ENCODE results near the gene TSC22D4. TPM values are rescaled to one million over a fixed set of nuclear protein-coding genes. Genes with fewer than 3 reads are reported as not detected.

The TSC22D4 gene
- total and polyA plus RNA-seq, 2 experiments from 2014 or later: 14.6 to 24.9 TPM

GRCh38 chr7:100506356-100506923 lies 27.4 kb upstream of the TSC22D4 start:
- TF ChIP-seq ZNF114 (CRISPR knock-in tag; IDR thresholded peaks at IDR 0.05) (no peak), ZNF331 (CRISPR knock-in tag; IDR thresholded peaks at IDR 0.05; ENCODE audit: low read depth) (no peak), REST (IDR thresholded peaks at IDR 0.05; ENCODE audit: unreplicated experiment) (no peak), STAT1 (IDR thresholded peaks at IDR 0.05; ENCODE audit: unreplicated experiment) (no peak), NANOG (IDR thresholded peaks at IDR 0.05; ENCODE audit: borderline replicate concordance) (no peak)
- TF ChIP-seq, protein P1, sequence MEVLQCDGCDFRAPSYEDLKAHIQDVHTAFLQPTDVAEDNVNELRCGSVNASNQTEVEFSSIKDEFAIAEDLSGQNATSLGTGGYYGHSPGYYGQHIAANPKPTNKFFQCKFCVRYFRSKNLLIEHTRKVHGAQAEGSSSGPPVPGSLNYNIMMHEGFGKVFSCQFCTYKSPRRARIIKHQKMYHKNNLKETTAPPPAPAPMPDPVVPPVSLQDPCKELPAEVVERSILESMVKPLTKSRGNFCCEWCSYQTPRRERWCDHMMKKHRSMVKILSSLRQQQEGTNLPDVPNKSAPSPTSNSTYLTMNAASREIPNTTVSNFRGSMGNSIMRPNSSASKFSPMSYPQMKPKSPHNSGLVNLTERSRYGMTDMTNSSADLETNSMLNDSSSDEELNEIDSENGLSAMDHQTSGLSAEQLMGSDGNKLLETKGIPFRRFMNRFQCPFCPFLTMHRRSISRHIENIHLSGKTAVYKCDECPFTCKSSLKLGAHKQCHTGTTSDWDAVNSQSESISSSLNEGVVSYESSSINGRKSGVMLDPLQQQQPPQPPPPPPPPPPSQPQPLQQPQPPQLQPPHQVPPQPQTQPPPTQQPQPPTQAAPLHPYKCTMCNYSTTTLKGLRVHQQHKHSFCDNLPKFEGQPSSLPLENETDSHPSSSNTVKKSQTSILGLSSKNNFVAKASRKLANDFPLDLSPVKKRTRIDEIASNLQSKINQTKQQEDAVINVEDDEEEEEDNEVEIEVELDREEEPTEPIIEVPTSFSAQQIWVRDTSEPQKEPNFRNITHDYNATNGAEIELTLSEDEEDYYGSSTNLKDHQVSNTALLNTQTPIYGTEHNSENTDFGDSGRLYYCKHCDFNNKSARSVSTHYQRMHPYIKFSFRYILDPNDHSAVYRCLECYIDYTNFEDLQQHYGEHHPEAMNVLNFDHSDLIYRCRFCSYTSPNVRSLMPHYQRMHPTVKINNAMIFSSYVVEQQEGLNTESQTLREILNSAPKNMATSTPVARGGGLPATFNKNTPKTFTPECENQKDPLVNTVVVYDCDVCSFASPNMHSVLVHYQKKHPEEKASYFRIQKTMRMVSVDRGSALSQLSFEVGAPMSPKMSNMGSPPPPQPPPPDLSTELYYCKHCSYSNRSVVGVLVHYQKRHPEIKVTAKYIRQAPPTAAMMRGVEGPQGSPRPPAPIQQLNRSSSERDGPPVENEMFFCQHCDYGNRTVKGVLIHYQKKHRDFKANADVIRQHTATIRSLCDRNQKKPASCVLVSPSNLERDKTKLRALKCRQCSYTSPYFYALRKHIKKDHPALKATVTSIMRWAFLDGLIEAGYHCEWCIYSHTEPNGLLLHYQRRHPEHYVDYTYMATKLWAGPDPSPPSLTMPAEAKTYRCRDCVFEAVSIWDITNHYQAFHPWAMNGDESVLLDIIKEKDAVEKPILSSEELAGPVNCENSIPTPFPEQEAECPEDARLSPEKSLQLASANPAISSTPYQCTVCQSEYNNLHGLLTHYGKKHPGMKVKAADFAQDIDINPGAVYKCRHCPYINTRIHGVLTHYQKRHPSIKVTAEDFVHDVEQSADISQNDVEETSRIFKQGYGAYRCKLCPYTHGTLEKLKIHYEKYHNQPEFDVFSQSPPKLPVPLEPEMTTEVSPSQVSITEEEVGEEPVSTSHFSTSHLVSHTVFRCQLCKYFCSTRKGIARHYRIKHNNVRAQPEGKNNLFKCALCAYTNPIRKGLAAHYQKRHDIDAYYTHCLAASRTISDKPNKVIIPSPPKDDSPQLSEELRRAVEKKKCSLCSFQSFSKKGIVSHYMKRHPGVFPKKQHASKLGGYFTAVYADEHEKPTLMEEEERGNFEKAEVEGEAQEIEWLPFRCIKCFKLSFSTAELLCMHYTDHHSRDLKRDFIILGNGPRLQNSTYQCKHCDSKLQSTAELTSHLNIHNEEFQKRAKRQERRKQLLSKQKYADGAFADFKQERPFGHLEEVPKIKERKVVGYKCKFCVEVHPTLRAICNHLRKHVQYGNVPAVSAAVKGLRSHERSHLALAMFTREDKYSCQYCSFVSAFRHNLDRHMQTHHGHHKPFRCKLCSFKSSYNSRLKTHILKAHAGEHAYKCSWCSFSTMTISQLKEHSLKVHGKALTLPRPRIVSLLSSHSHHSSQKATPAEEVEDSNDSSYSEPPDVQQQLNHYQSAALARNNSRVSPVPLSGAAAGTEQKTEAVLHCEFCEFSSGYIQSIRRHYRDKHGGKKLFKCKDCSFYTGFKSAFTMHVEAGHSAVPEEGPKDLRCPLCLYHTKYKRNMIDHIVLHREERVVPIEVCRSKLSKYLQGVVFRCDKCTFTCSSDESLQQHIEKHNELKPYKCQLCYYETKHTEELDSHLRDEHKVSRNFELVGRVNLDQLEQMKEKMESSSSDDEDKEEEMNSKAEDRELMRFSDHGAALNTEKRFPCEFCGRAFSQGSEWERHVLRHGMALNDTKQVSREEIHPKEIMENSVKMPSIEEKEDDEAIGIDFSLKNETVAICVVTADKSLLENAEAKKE (CRISPR knock-in tag; IDR thresholded peaks at IDR 0.05): no peak
- peak; percentile 48 for DNase-seq (ENCODE audit: low spot score)
- no peak overlapping the region for H2AFZ ChIP-seq
- H3K4me1 ChIP-seq (ENCODE audit: insufficient read depth): no peaks in the 10 kb centered on the region
- H3K27me3 ChIP-seq (ENCODE audit: insufficient read depth): no peaks in the 10 kb centered on the region
- no peaks in the 10 kb centered on the region for H4K20me1 ChIP-seq (replicated peaks; ENCODE audit: insufficient read depth)
- Mint-ChIP-seq H3K4me1 (no peaks in the 10 kb centered on the region), H3K27me3 (ENCODE audit: insufficient read depth, low read depth, poor library complexity) (no peaks in the 10 kb centered on the region), H3K27ac (no peak overlapping the region), H3K36me3 (ENCODE audit: low read depth) (no peaks in the 10 kb centered on the region), H3K4me3 (no peak overlapping the region), H3K9me3 (no peaks in the 10 kb centered on the region)
- ATAC-seq: peak; percentile 59
- no peaks in the 10 kb centered on the region for H3K79me2 ChIP-seq (replicated peaks; ENCODE audit: insufficient read depth)
- no peaks in the 10 kb centered on the region for H3F3A ChIP-seq (replicated peaks; ENCODE audit: low read depth)
- H3K4me3 ChIP-seq: no peak overlapping the region
- no peaks in the 10 kb centered on the region for H3K36me3 ChIP-seq (ENCODE audit: insufficient read depth)
- no peak overlapping the region for H3K4me2 ChIP-seq
- H3K27ac ChIP-seq (ENCODE audit: low read depth): no peak overlapping the region
- H3K9me2 ChIP-seq (ENCODE audit: insufficient read depth): no peaks in the 10 kb centered on the region
